Measurements from ENCODE around the gene FBXL7.

FBXL7 gene

DNA sequence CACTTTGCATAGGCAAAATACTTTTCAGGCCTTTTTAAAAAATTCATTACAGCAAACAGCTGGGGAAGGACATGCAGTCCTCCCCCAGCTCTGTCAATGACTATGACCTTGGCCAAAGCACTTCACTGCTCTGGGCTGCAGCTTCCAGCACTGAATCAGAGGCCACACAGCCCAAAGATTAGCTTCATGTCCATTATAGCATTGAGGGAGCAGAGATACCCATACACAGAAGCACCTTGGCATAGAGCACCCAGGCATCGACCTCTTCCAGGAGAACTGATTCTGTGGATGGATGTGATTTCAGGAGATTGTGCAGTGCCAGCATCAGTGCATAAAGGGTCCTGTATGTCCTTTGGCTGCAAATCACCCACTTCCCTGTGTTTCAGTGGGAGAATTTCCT, 437.7 kb downstream of the FBXL7 start:
- H3K4me3 ChIP-seq (ENCODE audit: low read depth, low read length) = no peak overlapping the region
- no peak for DNase-seq (ENCODE audit: low read depth, low spot score)
- ChIA-PET CTCF (no interaction called here), POLR2A (no interaction called here)
- TF ChIP-seq, protein P1, sequence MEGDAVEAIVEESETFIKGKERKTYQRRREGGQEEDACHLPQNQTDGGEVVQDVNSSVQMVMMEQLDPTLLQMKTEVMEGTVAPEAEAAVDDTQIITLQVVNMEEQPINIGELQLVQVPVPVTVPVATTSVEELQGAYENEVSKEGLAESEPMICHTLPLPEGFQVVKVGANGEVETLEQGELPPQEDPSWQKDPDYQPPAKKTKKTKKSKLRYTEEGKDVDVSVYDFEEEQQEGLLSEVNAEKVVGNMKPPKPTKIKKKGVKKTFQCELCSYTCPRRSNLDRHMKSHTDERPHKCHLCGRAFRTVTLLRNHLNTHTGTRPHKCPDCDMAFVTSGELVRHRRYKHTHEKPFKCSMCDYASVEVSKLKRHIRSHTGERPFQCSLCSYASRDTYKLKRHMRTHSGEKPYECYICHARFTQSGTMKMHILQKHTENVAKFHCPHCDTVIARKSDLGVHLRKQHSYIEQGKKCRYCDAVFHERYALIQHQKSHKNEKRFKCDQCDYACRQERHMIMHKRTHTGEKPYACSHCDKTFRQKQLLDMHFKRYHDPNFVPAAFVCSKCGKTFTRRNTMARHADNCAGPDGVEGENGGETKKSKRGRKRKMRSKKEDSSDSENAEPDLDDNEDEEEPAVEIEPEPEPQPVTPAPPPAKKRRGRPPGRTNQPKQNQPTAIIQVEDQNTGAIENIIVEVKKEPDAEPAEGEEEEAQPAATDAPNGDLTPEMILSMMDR (IDR thresholded peaks at IDR 0.05; ENCODE audit: insufficient read depth, low read length, missing control alignments) = no peak

DNA sequence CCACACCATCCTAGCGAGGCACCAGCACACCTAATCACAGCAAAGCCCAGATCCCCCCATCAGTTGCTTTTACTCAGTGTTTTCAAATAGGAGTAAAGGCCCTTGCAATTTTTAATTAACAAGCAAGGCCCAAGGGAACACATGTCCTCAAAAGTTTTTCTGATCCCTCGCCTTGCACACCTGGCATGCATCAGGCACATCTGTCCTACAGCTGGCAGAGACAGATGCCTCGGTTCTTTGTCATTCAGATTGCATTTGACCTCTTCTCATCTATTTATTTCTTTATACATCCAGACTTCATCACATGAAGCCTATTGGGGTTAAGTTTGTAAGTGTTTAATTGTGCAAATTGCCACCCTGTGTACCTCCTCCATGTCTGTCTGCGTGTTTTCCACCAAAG, 438.2 kb downstream of the FBXL7 start:
- POLR2A ChIA-PET = no interaction called here
- no peak overlapping the region for H3K4me3 ChIP-seq (ENCODE audit: low read depth, low read length)
- DNase-seq (ENCODE audit: low read depth, low spot score) = no peak
- TF ChIP-seq, protein P1 (IDR thresholded peaks at IDR 0.05; ENCODE audit: insufficient read depth, low read length, missing control alignments) = no peak
- CTCF ChIA-PET = no interaction called here

DNA sequence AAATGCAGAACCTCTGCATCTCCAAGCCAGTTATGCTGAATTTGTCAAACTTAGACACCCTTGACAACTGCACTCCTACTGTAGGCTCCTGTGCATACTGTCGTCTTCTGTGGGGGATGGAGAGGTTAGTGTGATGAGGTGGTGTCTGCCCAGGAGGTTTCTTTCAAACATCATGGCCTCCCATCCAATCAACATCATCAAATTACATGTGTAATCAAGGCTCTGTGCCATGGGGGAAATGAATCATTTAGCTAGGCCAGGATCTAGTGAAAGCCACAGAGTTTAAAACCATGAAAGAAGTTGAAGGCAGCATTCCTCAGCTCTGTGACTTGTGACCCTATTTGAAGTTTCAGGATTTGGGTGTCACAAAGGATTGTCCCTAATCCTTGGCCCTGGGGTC, 439.0 kb downstream of the FBXL7 start:
- TF ChIP-seq, protein P1 (IDR thresholded peaks at IDR 0.05; ENCODE audit: insufficient read depth, low read length, missing control alignments) = no peak

DNA sequence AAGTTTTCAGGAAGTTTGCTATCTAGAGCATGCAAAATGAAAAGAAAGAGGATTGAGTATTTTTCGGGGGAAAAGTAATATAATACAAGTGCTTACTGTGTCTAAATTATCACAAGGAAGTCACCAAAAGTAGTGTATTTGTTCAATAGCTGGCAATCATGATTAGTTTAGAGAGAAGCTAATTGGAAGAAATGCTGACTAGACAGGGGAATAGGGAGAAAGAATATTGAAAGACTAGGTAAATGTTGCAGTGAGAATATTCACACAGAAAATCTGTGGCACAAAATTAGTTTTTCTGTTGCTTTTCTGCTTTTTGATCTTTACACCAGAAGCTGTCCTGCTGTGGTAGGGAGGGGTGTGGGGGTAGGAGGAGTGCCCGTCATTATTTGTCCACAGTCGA, 440.9 kb downstream of the FBXL7 start:
- no peak overlapping the region for H3K4me3 ChIP-seq (ENCODE audit: low read depth, low read length)
- ChIA-PET CTCF (interaction anchor here (1.2 kb wide), 1 partner anchor 118 kb away, joined by 3 read pairs; no protein-coding TSS in a partner anchor), POLR2A (no interaction called here)
- DNase-seq (ENCODE audit: low read depth, low spot score) = no peak
- TF ChIP-seq, protein P1 (IDR thresholded peaks at IDR 0.05; ENCODE audit: insufficient read depth, low read length, missing control alignments) = no peak

More for the DNA sequence above, 439.0 kb downstream of the FBXL7 start:
- no peak overlapping the region for H3K4me3 ChIP-seq (ENCODE audit: low read depth, low read length)
- ChIA-PET POLR2A (no interaction called here), CTCF (no interaction called here)
- DNase-seq (ENCODE audit: low read depth, low spot score) = peak; percentile 42

DNA sequence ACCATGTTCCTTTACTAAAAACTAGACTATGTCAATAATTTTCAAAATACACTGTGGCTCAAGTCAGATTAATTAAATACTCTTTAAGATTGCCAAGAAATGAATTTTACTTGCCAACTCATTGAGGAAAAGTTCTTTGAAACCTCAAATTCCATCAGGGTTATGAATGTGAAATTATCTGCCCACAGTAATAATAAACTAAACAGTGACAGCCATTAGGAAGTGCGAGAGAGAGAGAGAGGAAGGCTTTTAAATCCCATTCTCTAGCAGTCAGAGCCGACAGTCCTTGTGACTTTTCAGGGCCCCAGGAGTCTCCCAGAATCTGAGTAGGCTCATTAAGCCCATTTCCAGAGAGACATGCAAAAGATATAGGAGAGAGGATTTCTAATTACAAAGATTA, 443.5 kb downstream of the FBXL7 start:
- CTCF ChIA-PET = no interaction called here
- peak; percentile 33 for DNase-seq (ENCODE audit: low read depth, low spot score)

DNA sequence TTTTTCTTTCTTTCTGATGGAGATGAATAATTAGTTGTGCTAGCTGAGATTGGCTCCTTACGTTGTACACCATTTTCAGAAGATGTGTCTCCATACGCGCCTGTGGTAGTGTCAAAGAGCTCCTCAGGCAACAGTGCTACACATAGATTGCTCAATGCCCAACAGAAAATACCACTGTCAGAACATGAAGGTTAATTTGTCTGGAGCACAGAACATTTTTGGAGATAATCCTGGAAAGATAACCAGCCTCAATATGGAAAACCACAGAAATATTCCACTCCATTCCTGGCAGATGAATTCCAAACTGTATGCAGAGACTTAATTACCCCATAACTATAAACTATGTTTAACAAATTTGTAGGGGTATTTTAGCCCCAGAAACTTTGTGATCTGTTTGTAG, 446.0 kb downstream of the FBXL7 start:
- ChIA-PET CTCF (no interaction called here), POLR2A (no interaction called here)
- no peak overlapping the region for H3K4me3 ChIP-seq (ENCODE audit: low read depth, low read length)
- no peak for DNase-seq (ENCODE audit: low read depth, low spot score)
- TF ChIP-seq, protein P1 (IDR thresholded peaks at IDR 0.05; ENCODE audit: insufficient read depth, low read length, missing control alignments) = no peak

More for the DNA sequence above, 443.5 kb downstream of the FBXL7 start:
- TF ChIP-seq, protein P1 (IDR thresholded peaks at IDR 0.05; ENCODE audit: insufficient read depth, low read length, missing control alignments) = no peak
- POLR2A ChIA-PET = no interaction called here
- no peak overlapping the region for H3K4me3 ChIP-seq (ENCODE audit: low read depth, low read length)
